Endothelial cell (in vitro differentiated cells): ENCODE measurements around the gene TANGO6. TPM values are rescaled to one million over a fixed set of nuclear protein-coding genes. Genes with fewer than 3 reads are reported as not detected.
A peak's percentile ranks its signal among the peaks of the same experiment; 100 is the strongest.

Experiments
- DNase-seq: peaks from one replicate; pipeline ENCODE4 v3.0.0; 2021; ENCODE audit warnings: low spot score
- H3K27ac Mint-ChIP-seq: one replicate; pipeline ENCODE4 v1.8.0; 2021; ENCODE audit warnings: mixed read lengths, inconsistent platforms; ENCODE audit not compliant: unreplicated experiment
- H3K27me3 Mint-ChIP-seq: one replicate; pipeline ENCODE4 v1.8.0; 2021; ENCODE audit warnings: mild to moderate bottlenecking, moderate library complexity, mixed read lengths, inconsistent platforms; ENCODE audit not compliant: unreplicated experiment
- H3K36me3 Mint-ChIP-seq: one replicate; pipeline ENCODE4 v1.8.0; 2021; ENCODE audit warnings: mild to moderate bottlenecking, low read depth, mixed read lengths, inconsistent platforms; ENCODE audit not compliant: unreplicated experiment
- H3K4me1 Mint-ChIP-seq: one replicate; pipeline ENCODE4 v1.8.0; 2021; ENCODE audit warnings: mild to moderate bottlenecking, mixed read lengths, inconsistent platforms; ENCODE audit not compliant: unreplicated experiment
- H3K4me3 Mint-ChIP-seq: one replicate; pipeline ENCODE4 v1.8.0; 2021; ENCODE audit warnings: mild to moderate bottlenecking, mixed read lengths, inconsistent platforms; ENCODE audit not compliant: unreplicated experiment
- H3K9me3 Mint-ChIP-seq: one replicate; pipeline ENCODE4 v1.8.0; 2021; ENCODE audit warnings: mixed read lengths, inconsistent platforms; ENCODE audit not compliant: unreplicated experiment
- total RNA-seq: library from RNA; stranded (reverse); fragmentation: NEBNext Ultra II Directional; extraction: Animal tissue kit (Norgen Biotek cat#: 25700); gene quantifications from one replicate; pipeline ENCODE4 v1.2.1, GENCODE V29; 2021; ENCODE audit not compliant: unreplicated experiment
- TF ChIP-seq, protein P1 (sequence below): fragments of 200-600 bp; sonication (generic); IDR thresholded peaks from one replicate; pipeline ENCODE4 v1.5.0; 2021; ENCODE audit warnings: antibody characterized with exemption; ENCODE audit not compliant: unreplicated experiment

Gene TANGO6
- total RNA-seq, 1 donor from 2014 or later = 10.4 TPM

DNA sequence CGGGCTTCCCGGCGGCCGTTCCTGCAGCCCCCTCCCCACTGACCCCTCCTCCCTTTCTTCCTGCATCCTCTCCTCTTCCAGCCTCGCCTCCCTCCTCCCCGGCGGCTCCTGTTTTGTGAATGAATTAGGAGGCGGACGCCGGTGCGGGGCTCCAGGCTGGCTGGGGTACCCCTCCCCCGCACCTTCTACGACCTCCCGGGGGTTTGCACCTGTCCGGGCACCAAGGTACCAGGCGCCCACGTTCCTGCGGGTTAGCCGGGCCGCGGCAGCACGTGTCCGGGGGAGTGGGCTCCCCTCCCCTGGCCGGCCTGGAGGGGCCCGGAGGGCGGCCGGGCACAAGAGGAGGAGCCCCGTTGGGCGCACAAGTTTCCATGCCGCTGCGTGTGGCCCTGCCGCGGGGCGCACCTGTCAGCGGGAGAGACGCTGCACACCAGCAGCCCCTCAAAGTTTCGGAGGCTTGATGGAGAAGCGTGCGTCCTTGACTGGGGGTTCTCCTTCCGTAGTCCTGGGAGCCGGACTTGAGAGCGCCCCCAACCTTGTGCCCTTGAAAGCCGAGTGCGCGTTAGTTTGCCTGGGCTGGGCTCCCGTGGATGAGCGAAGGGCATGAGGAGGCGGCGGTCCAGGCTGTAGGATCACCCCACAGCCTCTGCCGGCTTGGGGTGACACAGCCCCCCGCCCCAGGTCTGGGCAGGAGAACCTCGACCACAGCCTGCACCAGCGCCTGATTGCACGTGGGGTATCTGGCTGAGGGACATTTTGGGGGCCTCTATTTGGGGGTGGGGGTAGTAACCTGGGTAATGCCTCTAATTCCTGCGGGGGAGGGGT, 263.4 kb downstream of the TANGO6 start:
- no peak for DNase-seq
- H3K27ac Mint-ChIP-seq = no peak overlapping the region
- H3K4me3 Mint-ChIP-seq = peak overlapping the region; percentile 87
- H3K27me3 Mint-ChIP-seq = peaks cover 10% of the 10 kb centered on the region
- H3K36me3 Mint-ChIP-seq = no peaks in the 10 kb centered on the region
- TF ChIP-seq, protein P1, sequence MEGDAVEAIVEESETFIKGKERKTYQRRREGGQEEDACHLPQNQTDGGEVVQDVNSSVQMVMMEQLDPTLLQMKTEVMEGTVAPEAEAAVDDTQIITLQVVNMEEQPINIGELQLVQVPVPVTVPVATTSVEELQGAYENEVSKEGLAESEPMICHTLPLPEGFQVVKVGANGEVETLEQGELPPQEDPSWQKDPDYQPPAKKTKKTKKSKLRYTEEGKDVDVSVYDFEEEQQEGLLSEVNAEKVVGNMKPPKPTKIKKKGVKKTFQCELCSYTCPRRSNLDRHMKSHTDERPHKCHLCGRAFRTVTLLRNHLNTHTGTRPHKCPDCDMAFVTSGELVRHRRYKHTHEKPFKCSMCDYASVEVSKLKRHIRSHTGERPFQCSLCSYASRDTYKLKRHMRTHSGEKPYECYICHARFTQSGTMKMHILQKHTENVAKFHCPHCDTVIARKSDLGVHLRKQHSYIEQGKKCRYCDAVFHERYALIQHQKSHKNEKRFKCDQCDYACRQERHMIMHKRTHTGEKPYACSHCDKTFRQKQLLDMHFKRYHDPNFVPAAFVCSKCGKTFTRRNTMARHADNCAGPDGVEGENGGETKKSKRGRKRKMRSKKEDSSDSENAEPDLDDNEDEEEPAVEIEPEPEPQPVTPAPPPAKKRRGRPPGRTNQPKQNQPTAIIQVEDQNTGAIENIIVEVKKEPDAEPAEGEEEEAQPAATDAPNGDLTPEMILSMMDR = no peak
- peaks cover 19% of the 10 kb centered on the region for H3K4me1 Mint-ChIP-seq
- no peaks in the 10 kb centered on the region for H3K9me3 Mint-ChIP-seq

GRCh38 chr16:69107316-69107962, 264.1 kb downstream of the TANGO6 start:
- Mint-ChIP-seq H3K4me1 (peaks cover 19% of the 10 kb centered on the region), H3K27me3 (peaks cover 10% of the 10 kb centered on the region), H3K27ac (no peak overlapping the region), H3K4me3 (peak overlapping the region; percentile 87), H3K9me3 (no peaks in the 10 kb centered on the region), H3K36me3 (no peaks in the 10 kb centered on the region)
- TF ChIP-seq, protein P1 = no peak
- peak; percentile 28 for DNase-seq

DNA sequence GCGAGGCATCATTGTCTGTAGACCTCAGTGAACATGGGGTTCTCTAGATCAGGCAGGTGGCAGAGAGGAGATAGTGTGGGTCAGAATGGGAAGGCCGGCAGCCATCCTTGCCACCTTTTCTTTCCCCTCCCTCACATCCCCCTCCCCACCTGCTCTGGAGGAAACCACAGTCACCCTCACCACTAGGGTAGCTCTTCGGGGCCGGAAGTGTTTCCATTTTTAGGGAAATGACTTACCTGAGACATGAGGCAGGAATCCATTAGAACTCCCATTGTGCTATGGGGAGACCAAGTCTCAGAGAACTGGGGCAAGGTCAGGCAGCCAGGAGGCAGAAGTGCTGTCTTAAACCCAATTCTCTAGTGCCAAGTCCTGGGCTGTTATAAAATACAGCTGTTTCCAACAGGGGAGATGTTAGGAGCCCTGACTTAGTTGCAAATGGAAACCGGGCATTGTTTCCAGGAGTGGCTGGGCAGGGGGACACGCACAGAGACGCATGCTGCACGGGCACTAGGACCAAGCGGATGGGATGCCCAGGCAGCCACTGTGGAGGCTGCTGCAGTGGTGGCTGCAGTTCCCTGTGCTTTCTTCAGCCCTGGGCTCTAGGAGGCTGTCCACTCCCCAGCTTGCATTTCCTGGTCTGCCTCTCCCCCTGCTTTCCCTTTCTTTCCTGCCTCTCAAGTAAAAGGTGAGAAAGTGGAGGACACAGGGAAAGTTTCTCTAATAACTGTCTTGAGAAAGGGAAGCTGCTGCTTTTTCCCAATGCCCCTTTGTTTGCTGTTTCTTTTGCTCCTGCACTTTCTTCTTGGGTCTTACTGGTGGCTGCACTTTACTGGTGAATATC, 265.0 kb downstream of the TANGO6 start:
- Mint-ChIP-seq H3K27me3 (peaks cover 10% of the 10 kb centered on the region), H3K27ac (no peak overlapping the region), H3K9me3 (no peaks in the 10 kb centered on the region), H3K4me3 (peak overlapping the region; percentile 84), H3K4me1 (peaks cover 19% of the 10 kb centered on the region), H3K36me3 (no peaks in the 10 kb centered on the region)
- peak; percentile 47 for DNase-seq
- TF ChIP-seq, protein P1 = no peak

DNA sequence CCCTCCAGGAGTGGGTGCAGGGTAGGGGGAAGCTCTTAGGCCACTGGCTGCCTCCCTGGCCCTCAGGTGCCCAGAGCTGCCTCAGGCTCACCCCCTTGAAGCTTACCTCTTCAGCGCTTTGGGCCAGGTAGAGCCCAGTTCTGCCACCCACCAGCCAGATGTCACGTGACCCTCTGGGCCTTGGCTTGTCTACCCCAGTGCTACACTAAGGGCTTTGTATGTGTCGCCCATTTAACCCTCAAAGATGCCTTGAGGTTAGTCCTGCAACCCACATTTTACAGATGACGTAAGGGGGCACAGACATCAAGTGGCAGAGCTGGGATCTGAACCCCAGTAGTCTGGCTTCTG, 265.5 kb downstream of the TANGO6 start:
- no peak for DNase-seq
- peaks cover 19% of the 10 kb centered on the region for H3K4me1 Mint-ChIP-seq
- no peak overlapping the region for H3K4me3 Mint-ChIP-seq
- no peaks in the 10 kb centered on the region for H3K36me3 Mint-ChIP-seq
- TF ChIP-seq, protein P1 = no peak
- H3K9me3 Mint-ChIP-seq = no peaks in the 10 kb centered on the region
- no peak overlapping the region for H3K27ac Mint-ChIP-seq
- H3K27me3 Mint-ChIP-seq = peaks cover 10% of the 10 kb centered on the region
